ENCODE measurements around the gene PLEKHG7.

PLEKHG7 gene

DNA sequence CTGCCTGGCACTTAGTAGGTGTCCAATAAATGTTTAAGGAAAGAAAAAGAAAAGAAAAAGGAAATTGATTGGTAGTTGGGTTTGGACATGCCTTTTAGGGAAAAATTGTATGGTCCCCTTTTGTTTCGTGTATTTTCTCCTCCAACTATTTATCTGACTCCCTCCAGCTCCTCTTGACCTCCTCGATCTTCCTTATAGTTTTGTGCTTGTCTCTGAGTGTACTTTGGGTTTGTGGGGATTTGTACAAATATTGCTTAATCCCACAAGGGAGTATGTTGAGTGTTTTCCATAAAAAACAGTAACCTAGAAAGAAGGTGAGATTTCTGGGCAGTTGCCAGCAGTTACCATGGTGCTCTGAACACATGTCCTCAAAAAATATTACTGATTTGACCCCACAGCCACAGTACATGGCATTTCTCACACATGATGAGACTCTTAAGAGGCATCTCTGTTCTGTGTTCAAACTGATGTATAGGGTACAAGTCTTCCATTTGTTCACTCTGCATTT, 15.7 kb downstream of the PLEKHG7 start:
- Histone ChIP-seq H3K36me3 (ENCODE audit: low read length) (no peaks in the 10 kb centered on the region), H3F3A (ENCODE audit: insufficient read depth) (no peaks in the 10 kb centered on the region), H3K4me3 (ENCODE audit: insufficient read depth, low read length, poor library complexity, severe bottlenecking) (no peak overlapping the region), H3K27me3 (ENCODE audit: low read length) (no peaks in the 10 kb centered on the region), H3K9me2 (replicated peaks; ENCODE audit: insufficient read depth, low read length) (no peaks in the 10 kb centered on the region), H4K20me1 (ENCODE audit: low read depth, low read length) (no peaks in the 10 kb centered on the region), H3K4me2 (ENCODE audit: low read depth, low read length, poor library complexity, severe bottlenecking) (no peak overlapping the region), H3K9ac (ENCODE audit: low read length) (no peak overlapping the region), H2AFZ (ENCODE audit: low read depth, low read length, severe bottlenecking) (no peak overlapping the region), H3K27ac (ENCODE audit: low read depth, low read length) (no peak overlapping the region), H3K79me2 (ENCODE audit: insufficient read depth, low read length) (no peaks in the 10 kb centered on the region), H3K9me3 (ENCODE audit: insufficient read depth, low read length) (no peaks in the 10 kb centered on the region)
- no peak for TF ChIP-seq EZH2phosphoT487 (conservative IDR thresholded peaks at IDR 0.05; ENCODE audit: low read length)
- TF ChIP-seq, protein P1, sequence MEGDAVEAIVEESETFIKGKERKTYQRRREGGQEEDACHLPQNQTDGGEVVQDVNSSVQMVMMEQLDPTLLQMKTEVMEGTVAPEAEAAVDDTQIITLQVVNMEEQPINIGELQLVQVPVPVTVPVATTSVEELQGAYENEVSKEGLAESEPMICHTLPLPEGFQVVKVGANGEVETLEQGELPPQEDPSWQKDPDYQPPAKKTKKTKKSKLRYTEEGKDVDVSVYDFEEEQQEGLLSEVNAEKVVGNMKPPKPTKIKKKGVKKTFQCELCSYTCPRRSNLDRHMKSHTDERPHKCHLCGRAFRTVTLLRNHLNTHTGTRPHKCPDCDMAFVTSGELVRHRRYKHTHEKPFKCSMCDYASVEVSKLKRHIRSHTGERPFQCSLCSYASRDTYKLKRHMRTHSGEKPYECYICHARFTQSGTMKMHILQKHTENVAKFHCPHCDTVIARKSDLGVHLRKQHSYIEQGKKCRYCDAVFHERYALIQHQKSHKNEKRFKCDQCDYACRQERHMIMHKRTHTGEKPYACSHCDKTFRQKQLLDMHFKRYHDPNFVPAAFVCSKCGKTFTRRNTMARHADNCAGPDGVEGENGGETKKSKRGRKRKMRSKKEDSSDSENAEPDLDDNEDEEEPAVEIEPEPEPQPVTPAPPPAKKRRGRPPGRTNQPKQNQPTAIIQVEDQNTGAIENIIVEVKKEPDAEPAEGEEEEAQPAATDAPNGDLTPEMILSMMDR (IDR thresholded peaks at IDR 0.05; ENCODE audit: insufficient read depth, low read length, poor library complexity, severe bottlenecking): no peak

DNA sequence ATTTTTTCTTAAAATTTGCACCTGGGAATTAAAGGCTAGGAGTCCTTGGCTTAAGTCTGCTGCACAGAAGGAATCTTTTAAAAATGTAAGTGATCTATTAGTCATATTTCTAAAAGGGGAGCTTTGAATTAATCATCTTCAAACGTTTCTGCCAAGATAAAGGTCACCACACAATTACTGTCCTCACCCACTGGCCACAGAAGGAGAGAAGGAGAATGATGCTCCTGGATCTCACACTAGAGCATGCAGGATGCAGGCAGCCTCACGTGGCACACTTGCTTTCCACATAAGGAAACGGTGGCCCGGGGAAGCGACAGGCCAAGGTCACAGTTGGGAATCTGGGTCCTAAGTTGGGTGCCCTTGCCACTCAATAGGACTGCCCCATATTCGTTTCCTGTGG, 16.9 kb downstream of the PLEKHG7 start:
- H3K79me2 ChIP-seq (ENCODE audit: insufficient read depth, low read length): no peaks in the 10 kb centered on the region
- H3K4me2 ChIP-seq (ENCODE audit: low read depth, low read length, poor library complexity, severe bottlenecking): no peak overlapping the region
- H3K9ac ChIP-seq (ENCODE audit: low read length): no peak overlapping the region
- H3K27ac ChIP-seq (ENCODE audit: low read depth, low read length): no peak overlapping the region
- no peaks in the 10 kb centered on the region for H3K36me3 ChIP-seq (ENCODE audit: low read length)
- H3K27me3 ChIP-seq (ENCODE audit: low read length): no peaks in the 10 kb centered on the region
- TF ChIP-seq, protein P1 (IDR thresholded peaks at IDR 0.05; ENCODE audit: insufficient read depth, low read length, poor library complexity, severe bottlenecking): no peak
- no peak for TF ChIP-seq EZH2phosphoT487 (conservative IDR thresholded peaks at IDR 0.05; ENCODE audit: low read length)
- H3K9me2 ChIP-seq (replicated peaks; ENCODE audit: insufficient read depth, low read length): no peaks in the 10 kb centered on the region
- no peak overlapping the region for H2AFZ ChIP-seq (ENCODE audit: low read depth, low read length, severe bottlenecking)
- H4K20me1 ChIP-seq (ENCODE audit: low read depth, low read length): no peaks in the 10 kb centered on the region
- H3K4me3 ChIP-seq (ENCODE audit: insufficient read depth, low read length, poor library complexity, severe bottlenecking): no peak overlapping the region
- no peaks in the 10 kb centered on the region for H3F3A ChIP-seq (ENCODE audit: insufficient read depth)
- H3K9me3 ChIP-seq (ENCODE audit: insufficient read depth, low read length): no peaks in the 10 kb centered on the region

GRCh38 chr12:92721130-92721529, 18.3 kb downstream of the PLEKHG7 start:
- Histone ChIP-seq H3K9ac (ENCODE audit: low read length) (no peak overlapping the region), H3F3A (ENCODE audit: insufficient read depth) (no peaks in the 10 kb centered on the region), H3K36me3 (ENCODE audit: low read length) (no peaks in the 10 kb centered on the region), H4K20me1 (ENCODE audit: low read depth, low read length) (no peaks in the 10 kb centered on the region), H3K9me2 (replicated peaks; ENCODE audit: insufficient read depth, low read length) (no peaks in the 10 kb centered on the region), H3K4me3 (ENCODE audit: insufficient read depth, low read length, poor library complexity, severe bottlenecking) (no peak overlapping the region), H3K9me3 (ENCODE audit: insufficient read depth, low read length) (no peaks in the 10 kb centered on the region), H2AFZ (ENCODE audit: low read depth, low read length, severe bottlenecking) (no peak overlapping the region), H3K4me2 (ENCODE audit: low read depth, low read length, poor library complexity, severe bottlenecking) (no peak overlapping the region), H3K27ac (ENCODE audit: low read depth, low read length) (no peak overlapping the region), H3K79me2 (ENCODE audit: insufficient read depth, low read length) (no peaks in the 10 kb centered on the region), H3K27me3 (ENCODE audit: low read length) (no peaks in the 10 kb centered on the region)
- TF ChIP-seq, protein P1 (IDR thresholded peaks at IDR 0.05; ENCODE audit: insufficient read depth, low read length, poor library complexity, severe bottlenecking): no peak
- no peak for TF ChIP-seq EZH2phosphoT487 (conservative IDR thresholded peaks at IDR 0.05; ENCODE audit: low read length)

All from SU-DHL-6 (cell line).